Panc1 (cell line): ENCODE results near the gene CDK5RAP2. TPM values are rescaled to one million over a fixed set of nuclear protein-coding genes. Genes with fewer than 3 reads are reported as not detected.

ENCODE experiments used
- ATAC-seq: fragments of 200-7000 bp; cut with Tn5 transposase; 2 replicates; pipeline ENCODE4 v1.9.1; 2020; ENCODE audit warnings: mild to moderate bottlenecking, moderate library complexity
- BruUV-seq: library from RNA; stranded (reverse); fragments of 400-500 nt; replicated peaks from 2 replicates; lab custom pipeline; 2021; lab: Mats Ljungman, UMichigan
- CTCF ChIA-PET: fragments of 300-600 bp; sonication (Branson Sonifier 250); formaldehyde crosslinking; loops from one replicate; lab custom pipeline; 2022; ENCODE audit warnings: antibody characterized with exemption; lab: Charles Lee
- POLR2A ChIA-PET: fragments of 300-600 bp; sonication (Branson Sonifier 250); formaldehyde crosslinking; loops from one replicate; lab custom pipeline; 2022; ENCODE audit warnings: antibody characterized with exemption; lab: Charles Lee
- DNase-seq: peaks from one replicate; pipeline ENCODE4 v3.0.0-alpha.2; 2010; ENCODE audit warnings: low read depth, low spot score
- H3K27ac ChIP-seq: 2 replicates; pipeline ENCODE4 v1.5.1; 2011; ENCODE audit warnings: mild to moderate bottlenecking, low read length, inconsistent platforms
- H3K27me3 ChIP-seq: fragments of 200-500 bp; sonication (Bioruptor generic); 2 replicates; pipeline ENCODE4 v1.6.0; 2014; ENCODE audit warnings: low read length, inconsistent platforms; ENCODE audit not compliant: control insufficient read depth, insufficient read depth
- H3K36me3 ChIP-seq: fragments of 200-500 bp; sonication (Bioruptor generic); 2 replicates; pipeline ENCODE4 v1.5.1; 2014; ENCODE audit warnings: inconsistent platforms, mild to moderate bottlenecking, low read length, moderate library complexity; ENCODE audit not compliant: control insufficient read depth, insufficient read depth
- H3K4me1 ChIP-seq: 2 replicates; pipeline ENCODE4 v1.5.1; 2011; ENCODE audit warnings: inconsistent platforms, mild to moderate bottlenecking, low read length, moderate library complexity; ENCODE audit not compliant: control insufficient read depth, insufficient read depth
- H3K4me3 ChIP-seq, 2 experiments: 2 replicates each; pipeline ENCODE4 v1.5.1; 2011 to 2012; ENCODE audit warnings: low read depth in 2 of 2, low read length in 2 of 2, mild to moderate bottlenecking in 2 of 2, inconsistent platforms in 1 of 2, moderate library complexity in 1 of 2
- H3K9me3 ChIP-seq: fragments of 200-500 bp; sonication (Bioruptor generic); 2 replicates; pipeline ENCODE4 v1.5.1; 2014; ENCODE audit warnings: low read depth, mild to moderate bottlenecking, inconsistent platforms, low read length, moderate library complexity; ENCODE audit not compliant: control insufficient read depth, insufficient read depth
- POLR2AphosphoS5 ChIP-seq: IDR thresholded peaks from 2 replicates; pipeline ENCODE4 v1.6.1; 2012; ENCODE audit warnings: mild to moderate bottlenecking, low read depth, low read length, moderate library complexity
- SIN3A ChIP-seq: IDR thresholded peaks from 2 replicates; pipeline ENCODE4 v1.6.1; 2012; ENCODE audit warnings: low read depth, mild to moderate bottlenecking, low read length, moderate library complexity, borderline replicate concordance; ENCODE audit not compliant: insufficient read depth
- TCF7L2 ChIP-seq: IDR thresholded peaks from 2 replicates; pipeline ENCODE4 v1.6.1; 2011; ENCODE audit warnings: mild to moderate bottlenecking, low read depth, low read length, inconsistent platforms
- in situ Hi-C: cut with HindIII; loops from 2 replicates; pipeline ENCODE4 v1.10.0; 2016; ENCODE audit warnings: low sequenced_read_pairs, low pct_unique_long_range_greater_than_20kb
- intact Hi-C: fragments of 100-400 bp; cut with micrococcal nuclease; formaldehyde crosslinking; loops from one replicate; pipeline ENCODE4 v1.10.0; 2022; ENCODE audit not compliant: unreplicated experiment
- total RNA-seq: library from RNA; stranded (reverse); gene quantifications from one replicate; pipeline ENCODE4 v1.2.1, GENCODE V29; 2021; ENCODE audit not compliant: unreplicated experiment
- TF ChIP-seq, protein P1 (sequence below), 2 experiments: IDR thresholded peaks; 2 replicates each; pipeline ENCODE4 v1.6.1; 2011 to 2012; ENCODE audit warnings: low read depth in 2 of 2, control low read depth in 1 of 2, low read length in 1 of 2, mild to moderate bottlenecking in 1 of 2, moderate library complexity in 1 of 2; ENCODE audit not compliant: insufficient read depth in 1 of 2
- TF ChIP-seq, protein P2 (sequence below): fragments of 450-650 bp; IDR thresholded peaks from 2 replicates; pipeline ENCODE4 v1.5.1; 2017; ENCODE audit warnings: mild to moderate bottlenecking

The CDK5RAP2 gene
- total RNA-seq, 1 experiment from 2014 or later: 47.7 TPM

DNA sequence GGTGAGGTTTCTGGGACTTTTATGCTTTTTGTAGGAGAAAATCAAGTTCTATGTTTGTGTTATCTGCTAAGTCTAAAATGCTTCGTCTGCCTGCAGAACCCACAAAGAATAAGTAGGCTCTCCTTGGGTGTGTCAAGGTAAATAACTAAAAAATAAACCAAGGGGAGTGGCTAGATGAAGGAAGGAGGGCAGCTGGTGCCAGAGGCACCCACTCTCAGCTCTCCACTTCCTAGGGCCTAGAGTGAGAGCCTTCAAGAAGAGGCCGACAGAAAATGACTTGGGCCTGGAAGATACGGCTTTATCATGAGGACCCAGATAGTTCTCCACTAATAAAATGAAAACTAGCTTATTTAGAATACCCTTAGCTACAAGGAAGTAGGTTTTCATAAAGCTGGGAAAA, 147.4 kb downstream of the CDK5RAP2 start:
- ATAC-seq (no peak), DNase-seq (no peak)
- in situ Hi-C loops (no loop called here), intact Hi-C loops (no loop called here)
- H3K36me3 ChIP-seq: 0 out of 2 replicates have a peak, but pooled peaks cover 2% of the 10 kb centered on the region
- H3K4me1 ChIP-seq: no peaks in the 10 kb centered on the region
- H3K27me3 ChIP-seq: no peaks in the 10 kb centered on the region
- TF ChIP-seq TCF7L2 (no peak), SIN3A (no peak), POLR2AphosphoS5 (no peak)
- TF ChIP-seq, protein P1, sequence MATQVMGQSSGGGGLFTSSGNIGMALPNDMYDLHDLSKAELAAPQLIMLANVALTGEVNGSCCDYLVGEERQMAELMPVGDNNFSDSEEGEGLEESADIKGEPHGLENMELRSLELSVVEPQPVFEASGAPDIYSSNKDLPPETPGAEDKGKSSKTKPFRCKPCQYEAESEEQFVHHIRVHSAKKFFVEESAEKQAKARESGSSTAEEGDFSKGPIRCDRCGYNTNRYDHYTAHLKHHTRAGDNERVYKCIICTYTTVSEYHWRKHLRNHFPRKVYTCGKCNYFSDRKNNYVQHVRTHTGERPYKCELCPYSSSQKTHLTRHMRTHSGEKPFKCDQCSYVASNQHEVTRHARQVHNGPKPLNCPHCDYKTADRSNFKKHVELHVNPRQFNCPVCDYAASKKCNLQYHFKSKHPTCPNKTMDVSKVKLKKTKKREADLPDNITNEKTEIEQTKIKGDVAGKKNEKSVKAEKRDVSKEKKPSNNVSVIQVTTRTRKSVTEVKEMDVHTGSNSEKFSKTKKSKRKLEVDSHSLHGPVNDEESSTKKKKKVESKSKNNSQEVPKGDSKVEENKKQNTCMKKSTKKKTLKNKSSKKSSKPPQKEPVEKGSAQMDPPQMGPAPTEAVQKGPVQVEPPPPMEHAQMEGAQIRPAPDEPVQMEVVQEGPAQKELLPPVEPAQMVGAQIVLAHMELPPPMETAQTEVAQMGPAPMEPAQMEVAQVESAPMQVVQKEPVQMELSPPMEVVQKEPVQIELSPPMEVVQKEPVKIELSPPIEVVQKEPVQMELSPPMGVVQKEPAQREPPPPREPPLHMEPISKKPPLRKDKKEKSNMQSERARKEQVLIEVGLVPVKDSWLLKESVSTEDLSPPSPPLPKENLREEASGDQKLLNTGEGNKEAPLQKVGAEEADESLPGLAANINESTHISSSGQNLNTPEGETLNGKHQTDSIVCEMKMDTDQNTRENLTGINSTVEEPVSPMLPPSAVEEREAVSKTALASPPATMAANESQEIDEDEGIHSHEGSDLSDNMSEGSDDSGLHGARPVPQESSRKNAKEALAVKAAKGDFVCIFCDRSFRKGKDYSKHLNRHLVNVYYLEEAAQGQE (IDR thresholded peaks at IDR 0.05; ENCODE audit: insufficient read depth in 1 of 2, low read depth in 2 of 2, low read length in 1 of 2): no peak
- TF ChIP-seq, protein P2, sequence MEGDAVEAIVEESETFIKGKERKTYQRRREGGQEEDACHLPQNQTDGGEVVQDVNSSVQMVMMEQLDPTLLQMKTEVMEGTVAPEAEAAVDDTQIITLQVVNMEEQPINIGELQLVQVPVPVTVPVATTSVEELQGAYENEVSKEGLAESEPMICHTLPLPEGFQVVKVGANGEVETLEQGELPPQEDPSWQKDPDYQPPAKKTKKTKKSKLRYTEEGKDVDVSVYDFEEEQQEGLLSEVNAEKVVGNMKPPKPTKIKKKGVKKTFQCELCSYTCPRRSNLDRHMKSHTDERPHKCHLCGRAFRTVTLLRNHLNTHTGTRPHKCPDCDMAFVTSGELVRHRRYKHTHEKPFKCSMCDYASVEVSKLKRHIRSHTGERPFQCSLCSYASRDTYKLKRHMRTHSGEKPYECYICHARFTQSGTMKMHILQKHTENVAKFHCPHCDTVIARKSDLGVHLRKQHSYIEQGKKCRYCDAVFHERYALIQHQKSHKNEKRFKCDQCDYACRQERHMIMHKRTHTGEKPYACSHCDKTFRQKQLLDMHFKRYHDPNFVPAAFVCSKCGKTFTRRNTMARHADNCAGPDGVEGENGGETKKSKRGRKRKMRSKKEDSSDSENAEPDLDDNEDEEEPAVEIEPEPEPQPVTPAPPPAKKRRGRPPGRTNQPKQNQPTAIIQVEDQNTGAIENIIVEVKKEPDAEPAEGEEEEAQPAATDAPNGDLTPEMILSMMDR: no peak
- H3K9me3 ChIP-seq: no peaks in the 10 kb centered on the region
- no peak overlapping the region for H3K4me3 ChIP-seq
- no peak overlapping the region for H3K27ac ChIP-seq
- BruUV-seq: no TSS peak
- POLR2A ChIA-PET: no interaction called here
- CTCF ChIA-PET: no interaction called here

GRCh38 chr9:120431268-120431667, 148.7 kb downstream of the CDK5RAP2 start:
- CTCF ChIA-PET: no interaction called here
- Histone ChIP-seq H3K4me1 (no peaks in the 10 kb centered on the region), H3K4me3 (no peak overlapping the region), H3K27ac (no peak overlapping the region), H3K9me3 (no peaks in the 10 kb centered on the region), H3K36me3 (0 out of 2 replicates have a peak, but pooled peaks cover 2% of the 10 kb centered on the region), H3K27me3 (no peaks in the 10 kb centered on the region)
- in situ Hi-C loops: no loop called here
- no TSS peak for BruUV-seq
- POLR2A ChIA-PET: no interaction called here
- DNase-seq: no peak
- TF ChIP-seq POLR2AphosphoS5 (no peak), TCF7L2 (no peak), SIN3A (no peak)
- TF ChIP-seq, protein P2: no peak
- TF ChIP-seq, protein P1 (IDR thresholded peaks at IDR 0.05; ENCODE audit: insufficient read depth in 1 of 2, low read depth in 2 of 2, low read length in 1 of 2): no peak
- intact Hi-C loops: no loop called here
- no peak for ATAC-seq
